WTC11 (cell line): ENCODE results near the gene ANTXR1. TPM values are rescaled to one million over a fixed set of nuclear protein-coding genes. Genes with fewer than 3 reads are reported as not detected.

ENCODE experiments used
- ATAC-seq: fragments of 200-7000 bp; cut with Tn5 transposase; 2 replicates; pipeline ENCODE4 v1.10.0; 2021; ENCODE audit warnings: mild to moderate bottlenecking, moderate library complexity
- CTCF ChIA-PET: fragments of 300-600 bp; sonication (Branson Sonifier 250); formaldehyde crosslinking; loops from one replicate; lab custom pipeline; 2021; ENCODE audit warnings: antibody characterized with exemption; lab: Charles Lee
- POLR2A ChIA-PET: fragments of 350-600 bp; sonication (Branson Sonifier 250); formaldehyde crosslinking; loops from one replicate; lab custom pipeline; 2021; ENCODE audit warnings: antibody characterized with exemption; lab: Charles Lee
- DNase-seq: peaks from one replicate; pipeline ENCODE4 v3.0.0; 2021; ENCODE audit warnings: low spot score
- H3K27ac Mint-ChIP-seq: 2 replicates; pipeline ENCODE4 v1.8.0; 2021; ENCODE audit warnings: mixed read lengths
- H3K27me3 Mint-ChIP-seq: 2 replicates; pipeline ENCODE4 v1.8.0; 2021; ENCODE audit warnings: low read depth, mild to moderate bottlenecking, moderate library complexity, mixed read lengths
- H3K36me3 Mint-ChIP-seq: 2 replicates; pipeline ENCODE4 v1.8.0; 2021; ENCODE audit warnings: mixed read lengths
- H3K4me1 Mint-ChIP-seq: 2 replicates; pipeline ENCODE4 v1.8.0; 2022; ENCODE audit warnings: mixed read lengths
- H3K4me3 Mint-ChIP-seq: 2 replicates; pipeline ENCODE4 v1.8.0; 2021; ENCODE audit warnings: mild to moderate bottlenecking, moderate library complexity, mixed read lengths
- H3K9me3 Mint-ChIP-seq: 2 replicates; pipeline ENCODE4 v1.8.0; 2021; ENCODE audit warnings: mixed read lengths
- ARID4B ChIP-seq: sonication (generic); formaldehyde crosslinking; IDR thresholded peaks from 2 replicates; pipeline ENCODE4 v1.8.0; 2023; ENCODE audit warnings: missing genetic modification reagents, mild to moderate bottlenecking, borderline replicate concordance
- CREB1 ChIP-seq: sonication (generic); formaldehyde crosslinking; IDR thresholded peaks from 2 replicates; pipeline ENCODE4 v1.8.0; 2023; ENCODE audit warnings: mild to moderate bottlenecking, missing genetic modification reagents
- CREM ChIP-seq: sonication (generic); formaldehyde crosslinking; IDR thresholded peaks from 2 replicates; pipeline ENCODE4 v1.8.1; 2022; ENCODE audit warnings: mild to moderate bottlenecking, missing genetic modification reagents, moderate library complexity
- E2F4 ChIP-seq: sonication (generic); formaldehyde crosslinking; IDR thresholded peaks from 2 replicates; pipeline ENCODE4 v1.8.1; 2022; ENCODE audit warnings: low read depth, mild to moderate bottlenecking, moderate library complexity, missing genetic modification reagents, borderline replicate concordance
- ELF4 ChIP-seq: sonication (generic); formaldehyde crosslinking; IDR thresholded peaks from 2 replicates; pipeline ENCODE4 v1.8.1; 2022; ENCODE audit warnings: low read depth, mild to moderate bottlenecking, moderate library complexity, missing genetic modification reagents
- ESRRA ChIP-seq: sonication (generic); formaldehyde crosslinking; IDR thresholded peaks from 2 replicates; pipeline ENCODE4 v1.8.1; 2022; ENCODE audit warnings: mild to moderate bottlenecking, missing genetic modification reagents, borderline replicate concordance
- FOXP1 ChIP-seq: sonication (generic); formaldehyde crosslinking; IDR thresholded peaks from 2 replicates; pipeline ENCODE4 v1.8.0; 2022; ENCODE audit warnings: missing genetic modification reagents, mild to moderate bottlenecking, moderate library complexity, borderline replicate concordance
- GRHL2 ChIP-seq: fragments of 250-450 bp; sonication (Bioruptor Pico); IDR thresholded peaks from 2 replicates; pipeline ENCODE4 v1.8.0; 2022; ENCODE audit warnings: mild to moderate bottlenecking, moderate library complexity; ENCODE audit not compliant: insufficient replicate concordance, severe bottlenecking
- HMGA2 ChIP-seq: fragments of 250-450 bp; sonication (Bioruptor Pico); IDR thresholded peaks from 2 replicates; pipeline ENCODE4 v1.4.0; 2021; ENCODE audit warnings: mild to moderate bottlenecking, moderate library complexity
- NFATC4 ChIP-seq: fragments of 250-450 bp; sonication (Bioruptor Pico); IDR thresholded peaks from 2 replicates; pipeline ENCODE4 v1.9.0; 2021; ENCODE audit warnings: mild to moderate bottlenecking
- PRRX2 ChIP-seq: fragments of 250-450 bp; sonication (Bioruptor Pico); IDR thresholded peaks from 2 replicates; pipeline ENCODE4 v1.8.0; 2021; ENCODE audit warnings: mild to moderate bottlenecking
- RELA ChIP-seq: sonication (generic); formaldehyde crosslinking; IDR thresholded peaks from 2 replicates; pipeline ENCODE4 v1.8.1; 2022; ENCODE audit warnings: missing genetic modification reagents, mild to moderate bottlenecking, borderline replicate concordance
- SOX15 ChIP-seq: fragments of 250-450 bp; sonication (Bioruptor Pico); IDR thresholded peaks from 2 replicates; pipeline ENCODE4 v1.9.0; 2021; ENCODE audit warnings: mild to moderate bottlenecking
- SP1 ChIP-seq: sonication (generic); formaldehyde crosslinking; conservative IDR thresholded peaks from 2 replicates; pipeline ENCODE4 v1.8.1; 2022; ENCODE audit warnings: missing genetic modification reagents
- STAT6 ChIP-seq: sonication (generic); formaldehyde crosslinking; conservative IDR thresholded peaks from 2 replicates; pipeline ENCODE4 v1.8.1; 2023; ENCODE audit warnings: mild to moderate bottlenecking, low read depth, missing genetic modification reagents, moderate library complexity
- ZNF121 ChIP-seq: sonication (generic); formaldehyde crosslinking; IDR thresholded peaks from 2 replicates; pipeline ENCODE4 v1.8.0; 2023; ENCODE audit warnings: missing genetic modification reagents
- ZNF138 ChIP-seq: sonication (generic); formaldehyde crosslinking; conservative IDR thresholded peaks from 2 replicates; pipeline ENCODE4 v1.8.1; 2022; ENCODE audit warnings: mild to moderate bottlenecking, moderate library complexity, missing genetic modification reagents
- ZNF317 ChIP-seq: sonication (generic); formaldehyde crosslinking; IDR thresholded peaks from 2 replicates; pipeline ENCODE4 v1.8.1; 2023; ENCODE audit warnings: low read depth, mild to moderate bottlenecking, moderate library complexity, missing genetic modification reagents, borderline replicate concordance
- ZNF416 ChIP-seq: fragments of 250-450 bp; sonication (Bioruptor Pico); IDR thresholded peaks from 2 replicates; pipeline ENCODE4 v1.9.0; 2021; ENCODE audit warnings: mild to moderate bottlenecking, inconsistent platforms
- ZNF423 ChIP-seq: fragments of 250-450 bp; sonication (Bioruptor Pico); IDR thresholded peaks from 2 replicates; pipeline ENCODE4 v2.1.2; 2022; ENCODE audit warnings: mild to moderate bottlenecking, moderate library complexity
- ZNF512 ChIP-seq: sonication (generic); formaldehyde crosslinking; IDR thresholded peaks from 2 replicates; pipeline ENCODE4 v1.8.1; 2022; ENCODE audit warnings: missing genetic modification reagents, borderline replicate concordance
- total RNA-seq: library from RNA; stranded (reverse); gene quantifications from 3 replicates; pipeline ENCODE4 v1.2.3, GENCODE V29; 2021
- TF ChIP-seq, protein P1 (sequence below): sonication (generic); formaldehyde crosslinking; IDR thresholded peaks from 2 replicates; pipeline ENCODE4 v1.8.1; 2023; ENCODE audit warnings: mild to moderate bottlenecking, missing genetic modification reagents, moderate library complexity
- TF ChIP-seq, protein P2 (sequence below): sonication (generic); formaldehyde crosslinking; IDR thresholded peaks from 2 replicates; pipeline ENCODE4 v1.8.0; 2022; ENCODE audit warnings: mild to moderate bottlenecking, missing genetic modification reagents

The ANTXR1 gene
- total RNA-seq, 1 experiment from 2014 or later: 30.0 TPM

GRCh38 chr2:69285379-69285894 is 272.5 kb downstream of the ANTXR1 start:
- TF ChIP-seq FOXP1 (CRISPR knock-in tag) (no peak), HMGA2 (CRISPR knock-in tag) (no peak), GRHL2 (no peak), CREM (no peak)
- no peak for DNase-seq
- no peaks in the 10 kb centered on the region for H3K4me1 Mint-ChIP-seq
- POLR2A ChIA-PET: no interaction called here
- no peak overlapping the region for H3K4me3 Mint-ChIP-seq
- peaks cover 4% of the 10 kb centered on the region; the same call in 1 of the 2 replicates for H3K27me3 Mint-ChIP-seq
- no peak for ATAC-seq
- no peaks in the 10 kb centered on the region for H3K36me3 Mint-ChIP-seq
- CTCF ChIA-PET: interaction anchor here (0.5 kb wide), 1 partner anchor 1101 kb away, joined by 3 read pairs; no protein-coding TSS in a partner anchor
- H3K27ac Mint-ChIP-seq: no peak overlapping the region
- H3K9me3 Mint-ChIP-seq: peaks cover 3% of the 10 kb centered on the region; the same call in 1 of the 2 replicates

- H3K27me3 Mint-ChIP-seq: peaks cover 4% of the 10 kb centered on the region
- H3K9me3 Mint-ChIP-seq: no peaks in the 10 kb centered on the region
- H3K27ac Mint-ChIP-seq: no peak overlapping the region
- no peaks in the 10 kb centered on the region for H3K4me1 Mint-ChIP-seq
- TF ChIP-seq STAT6 (CRISPR knock-in tag) (no peak), ELF4 (CRISPR knock-in tag) (no peak), NFATC4 (no peak), E2F4 (CRISPR knock-in tag) (no peak), ZNF416 (CRISPR knock-in tag) (no peak), SOX15 (CRISPR knock-in tag) (no peak), ZNF423 (no peak), ZNF138 (no peak)
- CTCF ChIA-PET: no interaction called here
- DNase-seq: no peak
- POLR2A ChIA-PET: no interaction called here
- ATAC-seq: no peak
- no peaks in the 10 kb centered on the region for H3K36me3 Mint-ChIP-seq
- H3K4me3 Mint-ChIP-seq: no peak overlapping the region
Observed at GRCh38 chr2:69287544-69287943, 274.6 kb downstream of the ANTXR1 start.

- ATAC-seq: no peak
- Mint-ChIP-seq H3K27ac (no peak overlapping the region), H3K9me3 (no peaks in the 10 kb centered on the region), H3K27me3 (peaks cover 4% of the 10 kb centered on the region), H3K36me3 (no peaks in the 10 kb centered on the region), H3K4me3 (no peak overlapping the region), H3K4me1 (no peaks in the 10 kb centered on the region)
- ChIA-PET CTCF (no interaction called here), POLR2A (no interaction called here)
- TF ChIP-seq ZNF121 (no peak), CREB1 (CRISPR knock-in tag) (no peak), ZNF512 (CRISPR knock-in tag) (no peak), ARID4B (CRISPR knock-in tag) (no peak), ZNF317 (CRISPR knock-in tag) (no peak), SP1 (CRISPR knock-in tag) (no peak), HMGA2 (CRISPR knock-in tag) (no peak), PRRX2 (CRISPR knock-in tag) (no peak), RELA (no peak), ESRRA (no peak)
- TF ChIP-seq, protein P1, sequence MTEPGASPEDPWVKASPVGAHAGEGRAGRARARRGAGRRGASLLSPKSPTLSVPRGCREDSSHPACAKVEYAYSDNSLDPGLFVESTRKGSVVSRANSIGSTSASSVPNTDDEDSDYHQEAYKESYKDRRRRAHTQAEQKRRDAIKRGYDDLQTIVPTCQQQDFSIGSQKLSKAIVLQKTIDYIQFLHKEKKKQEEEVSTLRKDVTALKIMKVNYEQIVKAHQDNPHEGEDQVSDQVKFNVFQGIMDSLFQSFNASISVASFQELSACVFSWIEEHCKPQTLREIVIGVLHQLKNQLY (CRISPR knock-in tag): no peak
- TF ChIP-seq, protein P2, sequence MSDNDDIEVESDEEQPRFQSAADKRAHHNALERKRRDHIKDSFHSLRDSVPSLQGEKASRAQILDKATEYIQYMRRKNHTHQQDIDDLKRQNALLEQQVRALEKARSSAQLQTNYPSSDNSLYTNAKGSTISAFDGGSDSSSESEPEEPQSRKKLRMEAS (CRISPR knock-in tag): no peak
- DNase-seq: no peak
Observed at GRCh38 chr2:69288429-69288828, 275.4 kb downstream of the ANTXR1 start.
